ENCODE measurements around the gene FAAP20.

GRCh38 chr1:2141025-2141424 is 53.5 kb downstream of the FAAP20 start:
- TF ChIP-seq TAF1 (conservative IDR thresholded peaks at IDR 0.05) (no peak), CTCF (IDR thresholded peaks at IDR 0.05; ENCODE audit: low read depth, low read length, missing input control) (no peak), SP1 (IDR thresholded peaks at IDR 0.05) (no peak), RAD21 (IDR thresholded peaks at IDR 0.05) (no peak), EGR1 (IDR thresholded peaks at IDR 0.05; ENCODE audit: low read depth in 2 of 2) (no peak), RXRA (IDR thresholded peaks at IDR 0.05) (no peak), FOXA1 (IDR thresholded peaks at IDR 0.05) (no peak), YY1 (IDR thresholded peaks at IDR 0.05) (no peak), HNF4A (conservative IDR thresholded peaks at IDR 0.05) (no peak), JUND (IDR thresholded peaks at IDR 0.05) (no peak)
- TF ChIP-seq, protein P1, sequence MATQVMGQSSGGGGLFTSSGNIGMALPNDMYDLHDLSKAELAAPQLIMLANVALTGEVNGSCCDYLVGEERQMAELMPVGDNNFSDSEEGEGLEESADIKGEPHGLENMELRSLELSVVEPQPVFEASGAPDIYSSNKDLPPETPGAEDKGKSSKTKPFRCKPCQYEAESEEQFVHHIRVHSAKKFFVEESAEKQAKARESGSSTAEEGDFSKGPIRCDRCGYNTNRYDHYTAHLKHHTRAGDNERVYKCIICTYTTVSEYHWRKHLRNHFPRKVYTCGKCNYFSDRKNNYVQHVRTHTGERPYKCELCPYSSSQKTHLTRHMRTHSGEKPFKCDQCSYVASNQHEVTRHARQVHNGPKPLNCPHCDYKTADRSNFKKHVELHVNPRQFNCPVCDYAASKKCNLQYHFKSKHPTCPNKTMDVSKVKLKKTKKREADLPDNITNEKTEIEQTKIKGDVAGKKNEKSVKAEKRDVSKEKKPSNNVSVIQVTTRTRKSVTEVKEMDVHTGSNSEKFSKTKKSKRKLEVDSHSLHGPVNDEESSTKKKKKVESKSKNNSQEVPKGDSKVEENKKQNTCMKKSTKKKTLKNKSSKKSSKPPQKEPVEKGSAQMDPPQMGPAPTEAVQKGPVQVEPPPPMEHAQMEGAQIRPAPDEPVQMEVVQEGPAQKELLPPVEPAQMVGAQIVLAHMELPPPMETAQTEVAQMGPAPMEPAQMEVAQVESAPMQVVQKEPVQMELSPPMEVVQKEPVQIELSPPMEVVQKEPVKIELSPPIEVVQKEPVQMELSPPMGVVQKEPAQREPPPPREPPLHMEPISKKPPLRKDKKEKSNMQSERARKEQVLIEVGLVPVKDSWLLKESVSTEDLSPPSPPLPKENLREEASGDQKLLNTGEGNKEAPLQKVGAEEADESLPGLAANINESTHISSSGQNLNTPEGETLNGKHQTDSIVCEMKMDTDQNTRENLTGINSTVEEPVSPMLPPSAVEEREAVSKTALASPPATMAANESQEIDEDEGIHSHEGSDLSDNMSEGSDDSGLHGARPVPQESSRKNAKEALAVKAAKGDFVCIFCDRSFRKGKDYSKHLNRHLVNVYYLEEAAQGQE (IDR thresholded peaks at IDR 0.05): no peak
- TF ChIP-seq, protein P2, sequence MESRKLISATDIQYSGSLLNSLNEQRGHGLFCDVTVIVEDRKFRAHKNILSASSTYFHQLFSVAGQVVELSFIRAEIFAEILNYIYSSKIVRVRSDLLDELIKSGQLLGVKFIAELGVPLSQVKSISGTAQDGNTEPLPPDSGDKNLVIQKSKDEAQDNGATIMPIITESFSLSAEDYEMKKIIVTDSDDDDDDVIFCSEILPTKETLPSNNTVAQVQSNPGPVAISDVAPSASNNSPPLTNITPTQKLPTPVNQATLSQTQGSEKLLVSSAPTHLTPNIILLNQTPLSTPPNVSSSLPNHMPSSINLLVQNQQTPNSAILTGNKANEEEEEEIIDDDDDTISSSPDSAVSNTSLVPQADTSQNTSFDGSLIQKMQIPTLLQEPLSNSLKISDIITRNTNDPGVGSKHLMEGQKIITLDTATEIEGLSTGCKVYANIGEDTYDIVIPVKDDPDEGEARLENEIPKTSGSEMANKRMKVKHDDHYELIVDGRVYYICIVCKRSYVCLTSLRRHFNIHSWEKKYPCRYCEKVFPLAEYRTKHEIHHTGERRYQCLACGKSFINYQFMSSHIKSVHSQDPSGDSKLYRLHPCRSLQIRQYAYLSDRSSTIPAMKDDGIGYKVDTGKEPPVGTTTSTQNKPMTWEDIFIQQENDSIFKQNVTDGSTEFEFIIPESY (IDR thresholded peaks at IDR 0.05): no peak
- TF ChIP-seq, protein P3, sequence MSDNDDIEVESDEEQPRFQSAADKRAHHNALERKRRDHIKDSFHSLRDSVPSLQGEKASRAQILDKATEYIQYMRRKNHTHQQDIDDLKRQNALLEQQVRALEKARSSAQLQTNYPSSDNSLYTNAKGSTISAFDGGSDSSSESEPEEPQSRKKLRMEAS (IDR thresholded peaks at IDR 0.05): no peak
- TF ChIP-seq, protein P4, sequence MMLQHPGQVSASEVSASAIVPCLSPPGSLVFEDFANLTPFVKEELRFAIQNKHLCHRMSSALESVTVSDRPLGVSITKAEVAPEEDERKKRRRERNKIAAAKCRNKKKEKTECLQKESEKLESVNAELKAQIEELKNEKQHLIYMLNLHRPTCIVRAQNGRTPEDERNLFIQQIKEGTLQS (IDR thresholded peaks at IDR 0.05): no peak
